ENCODE results near the gene SIPA1L3. TPM values are rescaled to one million over a fixed set of nuclear protein-coding genes. Genes with fewer than 3 reads are reported as not detected.

Gene SIPA1L3
- total and polyA plus RNA-seq, 9 of the 15 experiments (the other 6 are each of a cell fraction or from before 2014, with no cell fraction given), result 0.01 to 6.1 (median 2.5) TPM

DNA sequence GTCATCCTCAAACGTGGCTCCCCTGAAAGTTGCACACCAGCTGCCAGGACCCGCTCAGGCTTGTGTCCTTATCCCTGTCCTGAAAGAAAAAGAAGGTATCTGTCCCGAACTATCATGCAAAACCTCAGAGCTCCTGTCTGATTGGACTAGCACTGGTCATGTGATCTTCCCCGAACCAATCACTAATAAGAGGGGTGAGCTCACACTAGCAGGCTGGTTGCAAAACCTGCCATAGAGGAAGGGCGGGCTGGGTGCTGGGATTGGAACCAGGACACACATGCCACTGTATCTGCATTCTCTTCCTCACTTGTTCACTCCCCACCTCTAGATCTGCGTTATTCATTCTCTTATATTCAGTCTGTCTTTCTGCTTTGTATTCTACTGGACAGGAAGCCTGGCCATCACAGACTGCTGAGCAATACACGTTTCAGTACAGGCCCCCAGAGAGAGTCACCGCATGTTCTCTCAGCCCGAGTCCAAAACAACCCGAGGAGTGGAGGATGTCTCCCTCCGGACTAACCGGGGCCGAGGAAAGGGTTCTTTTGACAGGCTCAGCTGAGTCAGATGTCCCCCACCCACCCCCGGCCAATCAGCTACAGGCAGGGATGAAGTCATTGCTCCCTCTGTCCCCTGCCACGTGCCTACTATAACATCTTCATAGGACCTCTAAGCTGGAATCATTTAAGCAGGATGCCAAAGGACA, 97.7 kb downstream of the SIPA1L3 start (continued):
- TF ChIP-seq, protein P1, sequence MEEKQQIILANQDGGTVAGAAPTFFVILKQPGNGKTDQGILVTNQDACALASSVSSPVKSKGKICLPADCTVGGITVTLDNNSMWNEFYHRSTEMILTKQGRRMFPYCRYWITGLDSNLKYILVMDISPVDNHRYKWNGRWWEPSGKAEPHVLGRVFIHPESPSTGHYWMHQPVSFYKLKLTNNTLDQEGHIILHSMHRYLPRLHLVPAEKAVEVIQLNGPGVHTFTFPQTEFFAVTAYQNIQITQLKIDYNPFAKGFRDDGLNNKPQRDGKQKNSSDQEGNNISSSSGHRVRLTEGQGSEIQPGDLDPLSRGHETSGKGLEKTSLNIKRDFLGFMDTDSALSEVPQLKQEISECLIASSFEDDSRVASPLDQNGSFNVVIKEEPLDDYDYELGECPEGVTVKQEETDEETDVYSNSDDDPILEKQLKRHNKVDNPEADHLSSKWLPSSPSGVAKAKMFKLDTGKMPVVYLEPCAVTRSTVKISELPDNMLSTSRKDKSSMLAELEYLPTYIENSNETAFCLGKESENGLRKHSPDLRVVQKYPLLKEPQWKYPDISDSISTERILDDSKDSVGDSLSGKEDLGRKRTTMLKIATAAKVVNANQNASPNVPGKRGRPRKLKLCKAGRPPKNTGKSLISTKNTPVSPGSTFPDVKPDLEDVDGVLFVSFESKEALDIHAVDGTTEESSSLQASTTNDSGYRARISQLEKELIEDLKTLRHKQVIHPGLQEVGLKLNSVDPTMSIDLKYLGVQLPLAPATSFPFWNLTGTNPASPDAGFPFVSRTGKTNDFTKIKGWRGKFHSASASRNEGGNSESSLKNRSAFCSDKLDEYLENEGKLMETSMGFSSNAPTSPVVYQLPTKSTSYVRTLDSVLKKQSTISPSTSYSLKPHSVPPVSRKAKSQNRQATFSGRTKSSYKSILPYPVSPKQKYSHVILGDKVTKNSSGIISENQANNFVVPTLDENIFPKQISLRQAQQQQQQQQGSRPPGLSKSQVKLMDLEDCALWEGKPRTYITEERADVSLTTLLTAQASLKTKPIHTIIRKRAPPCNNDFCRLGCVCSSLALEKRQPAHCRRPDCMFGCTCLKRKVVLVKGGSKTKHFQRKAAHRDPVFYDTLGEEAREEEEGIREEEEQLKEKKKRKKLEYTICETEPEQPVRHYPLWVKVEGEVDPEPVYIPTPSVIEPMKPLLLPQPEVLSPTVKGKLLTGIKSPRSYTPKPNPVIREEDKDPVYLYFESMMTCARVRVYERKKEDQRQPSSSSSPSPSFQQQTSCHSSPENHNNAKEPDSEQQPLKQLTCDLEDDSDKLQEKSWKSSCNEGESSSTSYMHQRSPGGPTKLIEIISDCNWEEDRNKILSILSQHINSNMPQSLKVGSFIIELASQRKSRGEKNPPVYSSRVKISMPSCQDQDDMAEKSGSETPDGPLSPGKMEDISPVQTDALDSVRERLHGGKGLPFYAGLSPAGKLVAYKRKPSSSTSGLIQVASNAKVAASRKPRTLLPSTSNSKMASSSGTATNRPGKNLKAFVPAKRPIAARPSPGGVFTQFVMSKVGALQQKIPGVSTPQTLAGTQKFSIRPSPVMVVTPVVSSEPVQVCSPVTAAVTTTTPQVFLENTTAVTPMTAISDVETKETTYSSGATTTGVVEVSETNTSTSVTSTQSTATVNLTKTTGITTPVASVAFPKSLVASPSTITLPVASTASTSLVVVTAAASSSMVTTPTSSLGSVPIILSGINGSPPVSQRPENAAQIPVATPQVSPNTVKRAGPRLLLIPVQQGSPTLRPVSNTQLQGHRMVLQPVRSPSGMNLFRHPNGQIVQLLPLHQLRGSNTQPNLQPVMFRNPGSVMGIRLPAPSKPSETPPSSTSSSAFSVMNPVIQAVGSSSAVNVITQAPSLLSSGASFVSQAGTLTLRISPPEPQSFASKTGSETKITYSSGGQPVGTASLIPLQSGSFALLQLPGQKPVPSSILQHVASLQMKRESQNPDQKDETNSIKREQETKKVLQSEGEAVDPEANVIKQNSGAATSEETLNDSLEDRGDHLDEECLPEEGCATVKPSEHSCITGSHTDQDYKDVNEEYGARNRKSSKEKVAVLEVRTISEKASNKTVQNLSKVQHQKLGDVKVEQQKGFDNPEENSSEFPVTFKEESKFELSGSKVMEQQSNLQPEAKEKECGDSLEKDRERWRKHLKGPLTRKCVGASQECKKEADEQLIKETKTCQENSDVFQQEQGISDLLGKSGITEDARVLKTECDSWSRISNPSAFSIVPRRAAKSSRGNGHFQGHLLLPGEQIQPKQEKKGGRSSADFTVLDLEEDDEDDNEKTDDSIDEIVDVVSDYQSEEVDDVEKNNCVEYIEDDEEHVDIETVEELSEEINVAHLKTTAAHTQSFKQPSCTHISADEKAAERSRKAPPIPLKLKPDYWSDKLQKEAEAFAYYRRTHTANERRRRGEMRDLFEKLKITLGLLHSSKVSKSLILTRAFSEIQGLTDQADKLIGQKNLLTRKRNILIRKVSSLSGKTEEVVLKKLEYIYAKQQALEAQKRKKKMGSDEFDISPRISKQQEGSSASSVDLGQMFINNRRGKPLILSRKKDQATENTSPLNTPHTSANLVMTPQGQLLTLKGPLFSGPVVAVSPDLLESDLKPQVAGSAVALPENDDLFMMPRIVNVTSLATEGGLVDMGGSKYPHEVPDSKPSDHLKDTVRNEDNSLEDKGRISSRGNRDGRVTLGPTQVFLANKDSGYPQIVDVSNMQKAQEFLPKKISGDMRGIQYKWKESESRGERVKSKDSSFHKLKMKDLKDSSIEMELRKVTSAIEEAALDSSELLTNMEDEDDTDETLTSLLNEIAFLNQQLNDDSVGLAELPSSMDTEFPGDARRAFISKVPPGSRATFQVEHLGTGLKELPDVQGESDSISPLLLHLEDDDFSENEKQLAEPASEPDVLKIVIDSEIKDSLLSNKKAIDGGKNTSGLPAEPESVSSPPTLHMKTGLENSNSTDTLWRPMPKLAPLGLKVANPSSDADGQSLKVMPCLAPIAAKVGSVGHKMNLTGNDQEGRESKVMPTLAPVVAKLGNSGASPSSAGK (IDR thresholded peaks at IDR 0.05), result peak; percentile 35; the same call in 1 of the 2 replicates
- TF ChIP-seq, protein P2, sequence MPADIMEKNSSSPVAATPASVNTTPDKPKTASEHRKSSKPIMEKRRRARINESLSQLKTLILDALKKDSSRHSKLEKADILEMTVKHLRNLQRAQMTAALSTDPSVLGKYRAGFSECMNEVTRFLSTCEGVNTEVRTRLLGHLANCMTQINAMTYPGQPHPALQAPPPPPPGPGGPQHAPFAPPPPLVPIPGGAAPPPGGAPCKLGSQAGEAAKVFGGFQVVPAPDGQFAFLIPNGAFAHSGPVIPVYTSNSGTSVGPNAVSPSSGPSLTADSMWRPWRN (IDR thresholded peaks at IDR 0.05; ENCODE audit: low read depth), result no peak
- TF ChIP-seq MAFG (tag; conservative IDR thresholded peaks at IDR 0.05) (no peak), SMC3 (conservative IDR thresholded peaks at IDR 0.05; ENCODE audit: insufficient read depth, low read depth, low read length) (no peak), MED1 (CRISPR knock-in tag; IDR thresholded peaks at IDR 0.05; ENCODE audit: borderline replicate concordance) (no peak), ZC3H11A (IDR thresholded peaks at IDR 0.05; ENCODE audit: low read depth, low read length) (no peak), FOS (IDR thresholded peaks at IDR 0.05; ENCODE audit: extremely low read depth, insufficient read length) (peak; percentile 78)
- TF ChIP-seq, protein P3, sequence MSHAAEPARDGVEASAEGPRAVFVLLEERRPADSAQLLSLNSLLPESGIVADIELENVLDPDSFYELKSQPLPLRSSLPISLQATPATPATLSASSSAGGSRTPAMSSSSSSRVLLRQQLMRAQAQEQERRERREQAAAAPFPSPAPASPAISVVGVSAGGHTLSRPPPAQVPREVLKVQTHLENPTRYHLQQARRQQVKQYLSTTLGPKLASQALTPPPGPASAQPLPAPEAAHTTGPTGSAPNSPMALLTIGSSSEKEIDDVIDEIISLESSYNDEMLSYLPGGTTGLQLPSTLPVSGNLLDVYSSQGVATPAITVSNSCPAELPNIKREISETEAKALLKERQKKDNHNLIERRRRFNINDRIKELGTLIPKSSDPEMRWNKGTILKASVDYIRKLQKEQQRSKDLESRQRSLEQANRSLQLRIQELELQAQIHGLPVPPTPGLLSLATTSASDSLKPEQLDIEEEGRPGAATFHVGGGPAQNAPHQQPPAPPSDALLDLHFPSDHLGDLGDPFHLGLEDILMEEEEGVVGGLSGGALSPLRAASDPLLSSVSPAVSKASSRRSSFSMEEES (CRISPR knock-in tag; IDR thresholded peaks at IDR 0.05), result peak; percentile 96

Measured in K562 (cell line).